Measurements from ENCODE around the gene ELOB. TPM values are rescaled to one million over a fixed set of nuclear protein-coding genes. Genes with fewer than 3 reads are reported as not detected.

Gene ELOB
- total RNA-seq, 2 donors from 2014 or later, result 269 to 518 TPM

- Histone ChIP-seq H3K4me1 (ENCODE audit: control insufficient read depth in 1 of 2, low read depth in 2 of 2) (no peaks in the 10 kb centered on the region), H3K27me3 (replicated peaks; ENCODE audit: insufficient read depth) (no peaks in the 10 kb centered on the region), H3K27ac (no peak overlapping the region), H3K9me3 (peaks cover 3% of the 10 kb centered on the region), H3K4me3 (no peak overlapping the region), H3K36me3 (no peaks in the 10 kb centered on the region)
- no peak for DNase-seq (ENCODE audit: low spot score)
- TF ChIP-seq CTCF (IDR thresholded peaks at IDR 0.05), result no peak
- ATAC-seq (ENCODE audit: insufficient number of reproducible peaks, low FRiP score, low read depth), result no peak
These were observed 22.8 kb upstream of the ELOB start for GRCh38 chr16:2799859-2800226.

GRCh38 chr16:2799205-2799858 is 22.3 kb upstream of the ELOB start:
- DNase-seq (ENCODE audit: low spot score) (no peak), ATAC-seq (ENCODE audit: insufficient number of reproducible peaks, low FRiP score, low read depth) (no peak)
- H3K27ac ChIP-seq, result no peak overlapping the region
- H3K27me3 ChIP-seq (replicated peaks; ENCODE audit: insufficient read depth), result no peaks in the 10 kb centered on the region
- H3K9me3 ChIP-seq, result peaks cover 3% of the 10 kb centered on the region
- no peaks in the 10 kb centered on the region for H3K36me3 ChIP-seq
- H3K4me1 ChIP-seq (ENCODE audit: control insufficient read depth in 1 of 2, low read depth in 2 of 2), result no peaks in the 10 kb centered on the region
- no peak overlapping the region for H3K4me3 ChIP-seq
- no peak for TF ChIP-seq CTCF (IDR thresholded peaks at IDR 0.05)

GRCh38 chr16:2798723-2799204 is 21.7 kb upstream of the ELOB start:
- Histone ChIP-seq H3K9me3 (no peaks in the 10 kb centered on the region), H3K4me3 (no peak overlapping the region), H3K36me3 (no peaks in the 10 kb centered on the region), H3K27me3 (replicated peaks; ENCODE audit: insufficient read depth) (no peaks in the 10 kb centered on the region), H3K4me1 (ENCODE audit: control insufficient read depth in 1 of 2, low read depth in 2 of 2) (no peaks in the 10 kb centered on the region), H3K27ac (no peak overlapping the region)
- no peak for TF ChIP-seq CTCF (IDR thresholded peaks at IDR 0.05)
- DNase-seq (ENCODE audit: low spot score) (no peak), ATAC-seq (ENCODE audit: insufficient number of reproducible peaks, low FRiP score, low read depth) (no peak)

- no peaks in the 10 kb centered on the region for H3K27me3 ChIP-seq (replicated peaks; ENCODE audit: insufficient read depth)
- H3K9me3 ChIP-seq, result no peaks in the 10 kb centered on the region
- no peak overlapping the region for H3K4me3 ChIP-seq
- H3K4me1 ChIP-seq (ENCODE audit: control insufficient read depth in 1 of 2, low read depth in 2 of 2), result no peaks in the 10 kb centered on the region
- no peaks in the 10 kb centered on the region for H3K36me3 ChIP-seq
- ATAC-seq (ENCODE audit: insufficient number of reproducible peaks, low FRiP score, low read depth) (no peak), DNase-seq (ENCODE audit: low spot score) (no peak)
- H3K27ac ChIP-seq, result no peak overlapping the region
- TF ChIP-seq CTCF (IDR thresholded peaks at IDR 0.05), result no peak
These were observed 18.5 kb upstream of the ELOB start for GRCh38 chr16:2795395-2796143.

- H3K9me3 ChIP-seq, result no peaks in the 10 kb centered on the region
- no peaks in the 10 kb centered on the region for H3K4me1 ChIP-seq (ENCODE audit: control insufficient read depth in 1 of 2, low read depth in 2 of 2)
- no peak overlapping the region for H3K27ac ChIP-seq
- no peak overlapping the region for H3K4me3 ChIP-seq
- DNase-seq (ENCODE audit: low spot score), result no peak
- no peaks in the 10 kb centered on the region for H3K36me3 ChIP-seq
- H3K27me3 ChIP-seq (replicated peaks; ENCODE audit: insufficient read depth), result no peaks in the 10 kb centered on the region
- no peak for ATAC-seq (ENCODE audit: insufficient number of reproducible peaks, low FRiP score, low read depth)
- no peak for TF ChIP-seq CTCF (IDR thresholded peaks at IDR 0.05)
These were observed 15.9 kb upstream of the ELOB start for GRCh38 chr16:2792940-2793339.
